Measurements from ENCODE around the gene CA5A.
"Not testable (repeated sequence)": the region's sequence is repeated elsewhere in the genome, so short reads cannot be mapped to it uniquely, and the experiment has no call there.

CA5A gene

GRCh38 chr16:87874639-87875427 is 61.5 kb downstream of the CA5A start:
- no peak for DNase-seq (ENCODE audit: low read depth in 2 of 2)
- no peak overlapping the region for H3K4me3 ChIP-seq (replicated peaks in 1 of 2; ENCODE audit: low read depth in 2 of 2, low read length in 2 of 2)
- TF ChIP-seq CTCF (IDR thresholded peaks at IDR 0.05; ENCODE audit: low read depth, low read length): no peak

DNA sequence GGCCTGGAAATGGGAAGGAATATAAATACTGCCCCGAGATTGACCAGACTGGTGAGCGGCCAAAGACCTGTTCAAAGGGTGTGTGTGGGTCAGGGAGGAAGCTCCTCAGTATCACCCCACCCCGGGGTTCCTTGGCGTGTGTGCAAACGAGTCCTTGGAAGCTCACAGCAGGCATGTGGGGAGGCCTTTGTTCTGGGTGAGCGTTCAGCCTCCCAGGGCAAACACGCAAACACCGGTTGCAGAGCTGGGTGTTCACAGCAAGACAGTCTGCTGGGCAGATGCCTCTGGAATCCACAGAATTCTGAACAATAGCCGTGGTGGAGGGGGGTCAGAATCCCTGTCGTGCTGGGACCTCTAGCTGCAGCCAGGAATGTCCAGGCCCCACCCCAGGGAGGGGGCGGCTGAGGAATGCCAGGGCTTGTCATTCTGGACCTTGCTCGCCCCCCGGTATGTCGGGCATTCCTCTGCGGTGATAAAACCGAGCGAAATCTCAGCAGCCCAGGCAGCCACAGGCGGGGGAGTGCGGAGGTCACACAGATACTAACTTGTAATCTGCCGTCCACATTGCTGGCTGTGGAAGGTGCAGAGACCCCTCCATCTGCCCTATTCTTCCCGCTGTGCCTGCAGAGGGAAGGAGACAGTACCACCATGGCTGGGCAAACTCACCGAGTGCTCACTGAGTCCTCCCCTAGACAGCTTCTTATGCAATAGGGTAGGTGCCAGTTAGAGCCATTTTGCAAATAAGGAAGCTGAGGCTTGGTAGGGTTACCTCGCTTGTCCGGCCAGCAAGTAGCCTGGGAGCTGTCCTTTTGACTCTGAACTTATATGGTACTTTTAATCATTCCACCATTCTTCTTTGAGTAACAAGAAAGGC is 65.7 kb downstream of the CA5A start:
- not testable (repeated sequence) for H3K4me3 ChIP-seq (replicated peaks in 1 of 2; ENCODE audit: low read depth in 2 of 2, low read length in 2 of 2)
- peak; percentile 51 to 80 for DNase-seq (ENCODE audit: low read depth in 2 of 2)

DNA sequence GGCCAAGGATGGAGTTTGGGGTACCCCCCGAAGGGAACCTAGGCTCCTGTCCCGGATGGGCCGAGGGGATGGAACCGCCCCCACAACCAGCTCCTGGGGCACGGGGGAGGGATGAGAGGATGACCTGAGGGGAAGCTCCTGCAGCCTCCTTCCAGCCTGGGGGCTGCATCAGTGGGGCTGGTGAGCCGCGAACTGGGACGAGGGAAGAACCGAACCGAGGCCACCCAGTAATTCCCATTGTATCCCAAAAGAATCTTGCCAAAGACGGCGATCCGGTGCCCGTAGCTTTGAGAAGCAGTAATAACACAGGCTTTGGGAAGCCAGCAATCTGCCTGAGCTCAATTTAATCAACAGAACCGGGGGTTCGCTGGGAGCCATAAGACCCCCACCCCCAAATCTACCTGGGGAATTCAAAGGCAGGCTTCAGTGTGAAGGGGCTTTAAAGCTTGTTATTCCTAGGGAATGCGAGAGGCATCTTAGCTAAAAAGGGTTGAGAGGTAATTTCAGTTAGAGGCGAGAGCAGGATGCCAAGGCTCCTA is 66.4 kb downstream of the CA5A start:
- H3K4me3 ChIP-seq (replicated peaks in 1 of 2; ENCODE audit: low read depth in 2 of 2, low read length in 2 of 2); DNase-seq (ENCODE audit: low read depth in 2 of 2): not testable (repeated sequence)

DNA sequence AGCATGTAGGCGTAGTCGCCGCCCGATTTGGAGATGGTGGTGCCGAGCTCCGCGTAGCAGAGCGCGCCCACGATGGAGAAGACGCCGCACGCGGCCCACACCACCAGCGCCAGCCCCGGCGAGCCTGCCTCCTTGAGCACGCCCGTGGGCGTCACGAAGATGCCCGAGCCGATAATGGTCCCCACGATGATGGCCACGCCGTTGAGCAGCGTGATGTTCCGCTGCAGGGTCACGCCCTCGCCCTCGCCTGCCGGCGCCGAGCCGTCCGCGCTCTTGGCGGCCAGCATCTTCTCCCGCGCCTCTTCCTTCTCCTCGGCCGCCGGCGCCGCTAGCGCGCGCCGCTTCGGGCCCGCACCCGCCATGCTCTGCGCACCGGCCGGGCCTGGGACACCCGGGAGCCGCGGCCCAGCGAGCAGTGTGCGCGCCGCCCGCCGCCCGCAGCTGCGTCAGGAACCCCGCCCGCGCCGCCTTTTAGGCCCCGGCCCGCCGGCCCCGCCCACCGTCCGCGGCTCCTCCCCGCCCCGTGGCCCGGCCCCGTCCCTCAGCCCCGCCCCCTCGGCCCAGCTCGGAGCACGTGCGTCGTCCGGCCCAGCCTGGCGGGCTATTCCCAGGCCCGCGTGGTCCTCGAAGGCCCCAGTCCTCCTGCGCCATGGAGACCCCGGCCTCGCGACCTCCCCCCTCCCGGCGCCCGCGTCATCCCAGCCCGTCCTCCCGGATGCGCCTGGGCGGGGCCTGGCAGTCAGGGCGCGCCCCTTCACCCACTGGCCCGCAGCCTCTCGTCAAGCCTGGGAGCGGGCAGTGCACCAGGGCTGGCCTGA is 67.1 kb downstream of the CA5A start, which contains the start of gene SLC7A5:
Gene SLC7A5, minus strand, starts transcription at position 447 of the 818 bp plus-strand sequence. Its CDS starts 85 bp downstream, at position 362.
- peak within 1 kb of the TSS; percentile 58 to 67 for H3K4me3 ChIP-seq (replicated peaks in 1 of 2; ENCODE audit: low read depth in 2 of 2, low read length in 2 of 2)
- DNase-seq (ENCODE audit: low read depth in 2 of 2): peak; percentile 78 to 82

GRCh38 chr16:87868254-87869029 is 67.9 kb downstream of the CA5A start:
- peak; percentile 86 to 95 for DNase-seq (ENCODE audit: low read depth in 2 of 2)
- H3K4me3 ChIP-seq (replicated peaks in 1 of 2; ENCODE audit: low read depth in 2 of 2, low read length in 2 of 2): peak overlapping the region; percentile 58 to 67

DNA sequence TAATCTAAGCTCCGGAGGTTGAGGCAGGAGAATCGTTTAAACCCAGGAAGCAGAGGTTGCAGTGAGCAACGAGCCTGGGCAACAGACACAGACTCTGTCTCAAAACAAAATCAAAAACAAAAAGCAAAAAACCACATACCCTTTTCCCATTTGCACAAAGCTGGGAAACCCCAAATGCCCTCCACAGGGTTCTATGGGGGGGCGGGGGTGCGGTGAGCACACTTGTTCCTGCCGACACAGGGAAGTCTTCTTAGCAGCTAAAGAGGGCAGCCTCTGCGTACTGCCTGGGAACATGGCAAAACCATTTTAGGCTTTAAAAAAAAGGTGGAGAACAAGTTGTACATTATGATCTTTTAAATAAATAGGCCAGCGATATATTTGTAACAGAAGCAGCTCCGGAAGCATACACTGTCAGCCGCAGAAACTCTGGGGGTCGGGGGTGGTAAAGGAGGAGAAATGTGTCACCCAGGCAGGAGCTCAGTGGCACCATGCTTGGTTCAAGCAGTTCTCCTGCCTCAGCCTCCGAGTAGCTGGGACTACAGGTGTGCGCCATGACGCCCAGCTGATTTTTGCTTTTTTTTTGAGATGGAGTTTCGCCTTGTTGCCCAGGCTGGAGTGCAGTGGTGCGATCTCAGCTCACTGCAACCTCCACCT is 70.3 kb downstream of the CA5A start:
- H3K4me3 ChIP-seq (replicated peaks in 1 of 2; ENCODE audit: low read depth in 2 of 2, low read length in 2 of 2); DNase-seq (ENCODE audit: low read depth in 2 of 2): not testable (repeated sequence)

- TF ChIP-seq CTCF (IDR thresholded peaks at IDR 0.05; ENCODE audit: low read depth, low read length): no peak
- H3K4me3 ChIP-seq (replicated peaks in 1 of 2; ENCODE audit: low read depth in 2 of 2, low read length in 2 of 2): no peak overlapping the region
- DNase-seq (ENCODE audit: low read depth in 2 of 2): peak in 1 of 2 donors; percentile 38
These were observed 71.9 kb downstream of the CA5A start for GRCh38 chr16:87864331-87864989.

DNA sequence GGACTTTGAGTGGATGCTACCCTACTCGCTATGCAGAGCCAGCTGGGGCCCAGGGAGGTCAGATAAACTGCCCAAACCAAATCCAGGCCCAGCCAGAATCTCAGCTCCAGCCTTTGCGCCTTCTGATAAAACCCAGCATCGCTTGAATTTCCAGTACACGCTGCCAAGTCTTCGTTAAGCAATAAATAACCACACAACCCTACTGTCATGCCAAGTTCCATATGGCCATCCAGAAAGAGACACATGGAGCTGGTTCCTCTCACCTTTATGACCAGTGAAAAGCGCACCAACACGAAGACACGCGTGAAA is 73.0 kb downstream of the CA5A start:
- peak in 1 of 2 donors; percentile 38 for DNase-seq (ENCODE audit: low read depth in 2 of 2)
- not testable (repeated sequence) for H3K4me3 ChIP-seq (replicated peaks in 1 of 2; ENCODE audit: low read depth in 2 of 2, low read length in 2 of 2)

- H3K4me3 ChIP-seq (replicated peaks in 1 of 2; ENCODE audit: low read depth in 2 of 2, low read length in 2 of 2); DNase-seq (ENCODE audit: low read depth in 2 of 2): not testable (repeated sequence)
These were observed 73.6 kb downstream of the CA5A start for GRCh38 chr16:87862597-87863326.

DNA sequence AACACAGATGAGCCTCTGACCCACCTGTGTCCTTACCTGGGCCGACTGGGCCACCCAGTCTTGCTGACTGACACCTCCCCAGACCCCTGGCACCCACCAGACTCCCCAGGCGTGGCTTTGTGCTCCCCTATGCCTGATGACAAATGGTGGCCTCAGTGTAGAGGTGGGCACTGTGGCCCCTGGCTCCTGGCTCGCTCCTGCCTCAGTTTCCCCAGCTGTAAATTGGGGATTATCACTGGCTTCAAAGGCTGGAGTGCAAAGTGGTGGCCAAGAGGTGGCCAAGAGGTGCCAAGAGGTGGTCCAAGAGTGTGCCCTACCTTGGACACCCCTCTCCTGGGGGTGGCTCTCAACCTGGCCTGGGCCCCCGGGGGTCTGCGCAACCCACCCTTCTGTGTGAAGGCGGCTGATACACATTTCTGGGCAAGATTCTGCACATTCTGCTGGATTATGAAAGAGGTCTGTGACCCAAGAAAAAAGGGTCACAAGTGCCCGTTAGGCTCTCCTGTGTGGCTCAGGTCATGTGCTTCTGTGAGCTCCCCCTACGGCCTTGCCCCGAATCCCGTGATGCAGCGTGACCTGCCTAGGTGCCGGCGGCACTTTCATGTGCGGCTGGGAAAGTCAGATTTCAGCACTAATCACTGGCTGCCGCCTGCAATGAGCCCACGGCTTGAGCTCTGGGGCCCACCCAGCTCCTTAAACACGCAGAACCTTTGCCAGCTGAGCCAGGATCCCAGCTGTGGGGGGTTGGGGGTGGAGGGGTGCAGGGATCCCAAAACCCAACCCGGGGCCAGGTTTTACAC is 74.8 kb downstream of the CA5A start:
- not testable (repeated sequence) for DNase-seq (ENCODE audit: low read depth in 2 of 2); H3K4me3 ChIP-seq (replicated peaks in 1 of 2; ENCODE audit: low read depth in 2 of 2, low read length in 2 of 2)

All from cardiac fibroblast (primary cell).